Omental fat pad (tissue), 4 donors: ENCODE results near the gene KRT40. TPM values are rescaled to one million over a fixed set of nuclear protein-coding genes. Genes with fewer than 3 reads are reported as not detected.

Experiments used
- ATAC-seq: fragments of 150-250 bp; one replicate; pipeline ENCODE4 v1.9.1; 2016; ENCODE audit warnings: mild to moderate bottlenecking, moderate library complexity; ENCODE audit not compliant: low FRiP score
- DNase-seq: peaks from one replicate; pipeline ENCODE4 v3.0.0-alpha.2; 2019; ENCODE audit warnings: low spot score
- small RNA-seq: library from RNA; depleted of rRNA; stranded (forward); fragments of <200 nt; gene quantifications from one replicate; pipeline ENCODE3, GENCODE V24; 2016
- total RNA-seq, 4 donors: library from RNA; depleted of rRNA; stranded (reverse); fragments of >200 nt; gene quantifications; one replicate each; pipeline ENCODE4 v1.1.0, GENCODE V29; 2016
- TF ChIP-seq, protein P1 (sequence below), 3 donors: fragments of 450-650 bp; IDR thresholded peaks; one replicate each; pipeline ENCODE4 v1.5.1; 2016 to 2017; ENCODE audit warnings: antibody characterized with exemption in 3 of 3, mild to moderate bottlenecking in 3 of 3, moderate library complexity in 2 of 3

The KRT40 gene
- total RNA-seq, 4 donors from 2014 or later: not detected

DNA sequence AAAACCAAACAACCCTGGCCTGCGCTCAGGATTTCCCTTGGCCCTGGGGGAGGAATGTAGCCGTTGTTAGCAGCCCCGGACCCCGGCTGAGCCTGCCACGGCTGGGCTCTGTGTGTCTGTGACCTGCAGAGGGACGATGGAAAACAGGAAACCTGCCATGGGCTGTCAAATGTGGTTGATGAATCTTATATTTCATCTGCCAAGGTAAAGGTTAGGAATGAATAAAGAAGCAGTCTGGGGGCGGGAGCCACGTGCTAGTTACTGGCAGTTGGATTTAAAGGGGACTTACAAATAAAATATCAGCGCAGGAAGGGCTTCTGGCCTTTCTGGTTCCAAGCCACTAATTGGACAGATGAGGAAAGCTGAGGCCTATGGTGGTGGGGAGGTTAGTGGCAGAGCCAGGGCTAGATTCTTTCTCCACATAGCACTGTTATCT, 46.7 kb downstream of the KRT40 start, which contains the start of gene KRT23:
TSS of gene KRT23 (minus strand) at position 263 of the 436 bp plus-strand sequence. CDS start 1,043 bp downstream, outside the sequence.
- DNase-seq (no peak), ATAC-seq (no peak)
- TF ChIP-seq, protein P1, sequence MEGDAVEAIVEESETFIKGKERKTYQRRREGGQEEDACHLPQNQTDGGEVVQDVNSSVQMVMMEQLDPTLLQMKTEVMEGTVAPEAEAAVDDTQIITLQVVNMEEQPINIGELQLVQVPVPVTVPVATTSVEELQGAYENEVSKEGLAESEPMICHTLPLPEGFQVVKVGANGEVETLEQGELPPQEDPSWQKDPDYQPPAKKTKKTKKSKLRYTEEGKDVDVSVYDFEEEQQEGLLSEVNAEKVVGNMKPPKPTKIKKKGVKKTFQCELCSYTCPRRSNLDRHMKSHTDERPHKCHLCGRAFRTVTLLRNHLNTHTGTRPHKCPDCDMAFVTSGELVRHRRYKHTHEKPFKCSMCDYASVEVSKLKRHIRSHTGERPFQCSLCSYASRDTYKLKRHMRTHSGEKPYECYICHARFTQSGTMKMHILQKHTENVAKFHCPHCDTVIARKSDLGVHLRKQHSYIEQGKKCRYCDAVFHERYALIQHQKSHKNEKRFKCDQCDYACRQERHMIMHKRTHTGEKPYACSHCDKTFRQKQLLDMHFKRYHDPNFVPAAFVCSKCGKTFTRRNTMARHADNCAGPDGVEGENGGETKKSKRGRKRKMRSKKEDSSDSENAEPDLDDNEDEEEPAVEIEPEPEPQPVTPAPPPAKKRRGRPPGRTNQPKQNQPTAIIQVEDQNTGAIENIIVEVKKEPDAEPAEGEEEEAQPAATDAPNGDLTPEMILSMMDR (IDR thresholded peaks at IDR 0.05): no peak

DNA sequence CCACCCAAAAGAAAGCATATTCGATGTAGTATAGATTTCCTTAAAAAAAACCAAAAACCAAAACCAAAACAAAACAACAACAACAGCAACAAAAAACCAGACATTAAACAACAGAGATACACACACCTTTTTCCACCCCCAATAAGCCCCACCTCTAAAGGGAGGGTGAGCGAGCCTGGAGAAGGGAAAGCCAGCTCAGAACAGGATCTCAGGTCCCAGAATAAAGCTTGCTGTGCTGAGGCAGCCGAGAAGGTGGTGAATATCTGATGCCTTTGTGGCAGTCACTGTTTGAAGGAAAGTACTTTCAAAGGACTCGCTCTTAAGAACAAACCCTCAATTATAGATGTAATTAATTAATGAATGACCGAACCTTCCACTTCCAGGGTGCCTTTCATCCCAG, 47.1 kb downstream of the KRT40 start:
- DNase-seq: no peak
- TF ChIP-seq, protein P1 (IDR thresholded peaks at IDR 0.05): no peak
- no peak for ATAC-seq

DNA sequence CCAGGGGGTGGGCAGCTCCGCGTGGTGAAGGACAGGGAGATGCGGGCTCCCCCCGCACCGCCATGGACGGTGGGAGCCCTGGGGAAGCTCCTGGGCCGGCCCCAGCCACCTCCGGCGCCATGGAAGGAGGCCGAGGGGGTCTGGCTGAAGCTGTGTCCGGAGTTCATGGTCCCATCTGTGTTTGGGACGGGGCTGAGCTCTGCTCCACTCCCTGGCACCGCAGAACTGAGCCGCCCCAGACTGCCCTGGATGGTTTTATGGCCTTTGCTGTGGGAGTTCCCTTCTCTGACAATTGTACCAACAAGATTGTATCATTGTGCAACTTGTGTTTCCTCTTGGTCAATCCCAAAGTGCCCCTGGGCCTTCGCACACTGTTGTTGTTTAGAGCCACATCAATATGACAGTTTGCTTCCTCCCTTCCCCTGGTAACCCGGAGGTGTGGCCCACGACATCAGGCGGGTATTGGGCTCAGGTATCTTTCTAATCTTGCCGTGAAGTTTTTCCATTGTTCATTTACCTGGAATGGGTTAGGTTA, 47.6 kb downstream of the KRT40 start:
- ATAC-seq (no peak), DNase-seq (no peak)
- TF ChIP-seq, protein P1 (IDR thresholded peaks at IDR 0.05): no peak

DNA sequence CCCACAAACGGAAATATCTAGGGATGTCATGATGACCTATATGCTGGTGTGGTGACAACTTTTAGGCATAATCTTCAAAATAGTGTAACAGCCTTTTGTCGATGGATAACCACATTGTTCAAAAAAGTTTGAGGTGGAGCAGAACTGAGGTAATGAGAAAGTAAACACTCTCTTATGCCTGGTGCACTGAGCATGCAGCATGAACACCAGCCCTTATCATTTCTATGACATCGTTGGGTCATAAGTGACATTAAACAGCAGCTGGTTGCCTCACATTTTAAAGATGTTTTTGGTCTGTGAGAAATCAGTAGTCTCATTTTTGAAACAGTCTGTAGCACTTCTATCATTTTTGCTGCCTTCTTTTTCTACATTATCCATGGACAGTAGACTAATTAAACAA, 48.5 kb downstream of the KRT40 start:
- no peak for ATAC-seq
- no peak for DNase-seq
- TF ChIP-seq, protein P1 (IDR thresholded peaks at IDR 0.05): no peak

DNA sequence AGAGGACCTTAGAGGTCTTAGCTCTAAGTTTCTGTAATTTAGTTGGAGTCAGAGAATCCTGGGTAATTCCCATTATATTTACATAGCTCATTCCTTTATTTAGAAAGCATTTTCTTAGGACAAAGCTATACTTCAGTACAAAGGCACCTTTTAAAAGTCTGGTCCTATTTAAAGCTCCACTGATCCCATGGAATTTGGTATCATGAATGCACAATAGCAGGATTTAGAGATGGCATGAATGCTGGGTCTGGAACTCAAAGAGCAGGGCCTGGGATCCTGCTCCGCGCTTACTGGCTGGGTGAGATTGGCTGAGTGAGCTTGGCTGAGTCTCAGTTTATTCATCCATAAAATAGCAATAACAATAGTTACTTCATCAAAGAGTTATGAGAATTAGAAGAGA, 51.5 kb downstream of the KRT40 start:
- DNase-seq (no peak), ATAC-seq (no peak)
- TF ChIP-seq, protein P1 (IDR thresholded peaks at IDR 0.05): no peak

DNA sequence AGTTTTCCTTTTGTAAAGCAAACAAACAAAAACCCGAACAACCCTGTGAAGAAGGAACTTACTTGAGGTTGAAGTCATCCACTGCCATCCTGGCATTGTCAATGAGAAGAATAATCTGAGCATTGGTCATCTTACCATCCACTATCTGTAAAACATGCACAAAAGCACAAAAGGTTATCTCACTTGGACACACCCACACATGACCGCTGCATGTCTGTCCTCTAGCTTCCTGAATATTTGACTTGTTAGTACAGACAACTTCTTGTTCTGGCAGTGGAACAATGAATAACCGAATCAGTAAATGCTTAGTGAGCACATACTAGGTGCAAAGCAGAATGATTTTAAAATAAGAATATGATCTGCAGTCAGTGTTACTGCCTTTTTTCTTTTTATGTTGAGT, 52.8 kb downstream of the KRT40 start:
- DNase-seq (no peak), ATAC-seq (no peak)
- TF ChIP-seq, protein P1 (IDR thresholded peaks at IDR 0.05): no peak

Small RNAs within 50 kb of the gene (small RNA-seq; reads per million reads assigned to genes)
- gene KRTAP3-4P: not detected

Other genes starting within 250 kb of the KRT40 start
- gene KRT25, start 229.0 kb downstream of the KRT40 start, total RNA-seq: not detected
- gene KRT26, start 212.1 kb downstream of the KRT40 start, total RNA-seq: not detected
- gene KRT27, start 201.8 kb downstream of the KRT40 start, total RNA-seq: not detected
- gene KRT28, start 184.4 kb downstream of the KRT40 start, total RNA-seq: not detected
- 10 to 100 TPM in 2 of 4 donors, 1 to 10 TPM in 2; 4.4 to 17.5 (median 10.8) TPM for gene KRT10, start 161.7 kb downstream of the KRT40 start, total RNA-seq
- not detected for gene KRT12, start 117.1 kb downstream of the KRT40 start, total RNA-seq
- gene KRT20, start 99.1 kb downstream of the KRT40 start, total RNA-seq: not detected
- 1 to 10 TPM in 1 of 4 donors, not detected in 3; 4.3 TPM for gene KRT23, start 46.7 kb downstream of the KRT40 start, total RNA-seq
- not detected for gene KRT39, start 17.4 kb downstream of the KRT40 start, total RNA-seq
- not detected for gene KRTAP3-3, start 9.8 kb upstream of the KRT40 start, total RNA-seq
- gene KRTAP3-2, start 15.6 kb upstream of the KRT40 start, total RNA-seq: not detected
- not detected for gene KRTAP3-1, start 24.8 kb upstream of the KRT40 start, total RNA-seq
- not detected for gene KRTAP1-5, start 42.9 kb upstream of the KRT40 start, total RNA-seq
- gene KRTAP1-4, start 45.9 kb upstream of the KRT40 start, total RNA-seq: not detected
- gene KRTAP1-3, start 50.5 kb upstream of the KRT40 start, total RNA-seq: not detected
- not detected for gene KRTAP1-1, start 57.1 kb upstream of the KRT40 start, total RNA-seq
- not detected for gene KRTAP2-1, start 63.0 kb upstream of the KRT40 start, total RNA-seq
- not detected for gene KRTAP2-2, start 70.9 kb upstream of the KRT40 start, total RNA-seq
- not detected for gene KRTAP2-3, start 75.8 kb upstream of the KRT40 start, total RNA-seq
- not detected for gene KRTAP2-4, start 81.6 kb upstream of the KRT40 start, total RNA-seq
- gene KRTAP4-7, start 99.8 kb upstream of the KRT40 start, total RNA-seq: not detected
- not detected for gene KRTAP4-8, start 113.8 kb upstream of the KRT40 start, total RNA-seq
- not detected for gene KRTAP4-16, start 117.9 kb upstream of the KRT40 start, total RNA-seq
- not detected for gene KRTAP4-9, start 121.1 kb upstream of the KRT40 start, total RNA-seq
- not detected for gene KRTAP4-11, start 134.0 kb upstream of the KRT40 start, total RNA-seq
- not detected for gene KRTAP4-12, start 139.9 kb upstream of the KRT40 start, total RNA-seq
- not detected for gene KRTAP4-6, start 156.2 kb upstream of the KRT40 start, total RNA-seq
- not detected for gene KRTAP4-5, start 165.5 kb upstream of the KRT40 start, total RNA-seq
- not detected for gene KRTAP4-4, start 176.4 kb upstream of the KRT40 start, total RNA-seq
- gene KRTAP4-3, start 183.9 kb upstream of the KRT40 start, total RNA-seq: not detected
- not detected for gene KRTAP4-2, start 193.9 kb upstream of the KRT40 start, total RNA-seq
- not detected for gene KRTAP4-1, start 200.6 kb upstream of the KRT40 start, total RNA-seq
- not detected for gene KRTAP9-1, start 205.6 kb upstream of the KRT40 start, total RNA-seq
- not detected for gene KRTAP9-2, start 242.3 kb upstream of the KRT40 start, total RNA-seq
- not detected for gene KRTAP9-3, start 248.1 kb upstream of the KRT40 start, total RNA-seq